ENCODE measurements around the gene HCAR2.

Gene HCAR2

DNA sequence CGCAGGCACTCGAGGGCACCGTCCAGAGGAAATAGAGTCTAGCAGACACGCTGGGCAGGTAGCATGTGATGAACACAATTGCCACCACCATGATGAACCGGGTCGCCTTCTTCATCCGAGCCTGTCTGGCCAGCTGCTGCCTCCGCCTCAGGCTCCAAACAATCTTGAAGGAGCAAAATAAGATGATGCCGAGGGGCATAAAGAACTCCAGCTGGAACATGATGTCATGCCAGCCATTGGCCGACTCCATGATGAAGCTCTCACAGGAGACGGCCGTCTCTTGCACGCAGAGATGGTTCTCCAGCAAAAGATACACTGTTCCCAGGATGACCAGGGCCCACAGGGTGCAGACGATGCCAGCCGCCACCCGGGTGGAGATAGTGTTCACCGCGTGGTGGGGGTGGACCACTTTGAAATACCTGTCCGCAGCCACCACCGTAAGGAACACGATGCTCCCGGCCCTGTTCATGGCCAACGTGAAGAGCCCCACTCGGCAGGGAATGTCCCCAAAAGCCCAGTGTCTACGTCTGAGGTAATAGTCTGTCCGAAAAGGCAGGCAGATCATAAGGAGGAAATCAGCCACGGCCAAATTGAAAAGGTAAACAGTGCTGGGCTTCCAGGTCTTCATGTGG, 26.5 kb upstream of the HCAR2 start:
- no peaks in the 10 kb centered on the region for H3K36me3 ChIP-seq
- H3K27me3 ChIP-seq, result no peaks in the 10 kb centered on the region

DNA sequence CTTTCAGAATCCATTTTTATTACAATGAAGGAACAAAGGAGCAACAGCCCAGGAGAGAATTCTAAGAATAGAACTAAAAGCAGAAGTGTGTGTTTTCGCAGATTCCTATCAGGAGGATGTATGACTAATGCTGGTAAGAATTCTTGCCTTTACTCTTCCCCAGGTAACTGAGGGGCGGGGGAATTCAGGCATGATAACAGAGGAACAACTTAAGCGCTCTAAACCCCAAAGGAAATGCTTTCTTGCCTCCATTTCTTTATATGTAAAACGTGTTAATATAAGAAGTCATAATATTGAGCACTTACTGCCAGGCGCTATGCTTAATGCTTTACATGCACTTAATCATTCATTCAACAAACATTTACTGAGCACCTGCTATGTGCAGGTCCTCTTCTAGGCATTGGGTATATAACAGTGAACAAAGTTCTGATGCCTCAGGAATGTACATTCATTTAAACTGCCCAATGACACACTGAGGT, 23.0 kb upstream of the HCAR2 start:
- DNase-seq, result no peak
- no peaks in the 10 kb centered on the region for H3K9me3 ChIP-seq
- no peak overlapping the region for H3K4me3 ChIP-seq (ENCODE audit: low read depth, low read length)

More for the DNA sequence above, 26.5 kb upstream of the HCAR2 start:
- H3K9me3 ChIP-seq, result no peaks in the 10 kb centered on the region
- TF ChIP-seq, protein P1, sequence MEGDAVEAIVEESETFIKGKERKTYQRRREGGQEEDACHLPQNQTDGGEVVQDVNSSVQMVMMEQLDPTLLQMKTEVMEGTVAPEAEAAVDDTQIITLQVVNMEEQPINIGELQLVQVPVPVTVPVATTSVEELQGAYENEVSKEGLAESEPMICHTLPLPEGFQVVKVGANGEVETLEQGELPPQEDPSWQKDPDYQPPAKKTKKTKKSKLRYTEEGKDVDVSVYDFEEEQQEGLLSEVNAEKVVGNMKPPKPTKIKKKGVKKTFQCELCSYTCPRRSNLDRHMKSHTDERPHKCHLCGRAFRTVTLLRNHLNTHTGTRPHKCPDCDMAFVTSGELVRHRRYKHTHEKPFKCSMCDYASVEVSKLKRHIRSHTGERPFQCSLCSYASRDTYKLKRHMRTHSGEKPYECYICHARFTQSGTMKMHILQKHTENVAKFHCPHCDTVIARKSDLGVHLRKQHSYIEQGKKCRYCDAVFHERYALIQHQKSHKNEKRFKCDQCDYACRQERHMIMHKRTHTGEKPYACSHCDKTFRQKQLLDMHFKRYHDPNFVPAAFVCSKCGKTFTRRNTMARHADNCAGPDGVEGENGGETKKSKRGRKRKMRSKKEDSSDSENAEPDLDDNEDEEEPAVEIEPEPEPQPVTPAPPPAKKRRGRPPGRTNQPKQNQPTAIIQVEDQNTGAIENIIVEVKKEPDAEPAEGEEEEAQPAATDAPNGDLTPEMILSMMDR (IDR thresholded peaks at IDR 0.05; ENCODE audit: low read depth, low read length), result no peak
- H3K4me3 ChIP-seq (ENCODE audit: low read depth, low read length), result no peak overlapping the region
- peaks cover 2% of the 10 kb centered on the region; the same call in 1 of the 2 replicates for H3K4me1 ChIP-seq
- no peak for DNase-seq

DNA sequence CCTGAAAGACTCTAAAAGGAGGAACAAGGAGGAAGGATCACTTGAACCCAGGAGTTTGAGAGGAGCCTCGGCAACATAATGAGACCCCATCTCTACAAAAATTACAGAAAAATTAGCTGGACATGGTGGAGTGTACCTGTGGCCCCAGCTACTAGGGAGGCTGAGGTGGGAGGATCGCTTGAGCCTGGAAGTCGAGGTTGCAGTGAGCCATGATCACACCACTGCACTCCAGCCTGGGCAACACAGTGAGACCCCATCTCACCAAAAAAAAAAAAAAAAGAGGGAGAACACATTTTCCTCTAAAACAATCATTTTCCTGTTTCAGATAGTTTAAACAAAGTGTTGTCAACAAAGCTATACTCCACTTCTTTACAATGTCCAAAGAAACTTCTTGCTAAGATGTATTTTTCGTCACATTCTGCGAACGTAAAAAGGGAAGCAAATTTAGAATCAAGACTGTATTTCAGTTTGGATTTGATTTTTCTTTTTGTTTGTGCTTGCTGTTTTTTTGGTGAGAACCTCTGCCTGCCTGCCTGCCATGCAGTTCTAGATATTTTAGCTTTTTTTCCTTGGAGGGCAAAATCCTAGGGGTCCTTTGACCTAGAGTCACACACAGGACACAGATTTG, 22.4 kb upstream of the HCAR2 start:
- Histone ChIP-seq H3K27me3 (no peaks in the 10 kb centered on the region), H3K4me3 (ENCODE audit: low read depth, low read length) (no peak overlapping the region), H3K9me3 (no peaks in the 10 kb centered on the region), H3K4me1 (peaks cover 2% of the 10 kb centered on the region; the same call in 1 of the 2 replicates), H3K36me3 (no peaks in the 10 kb centered on the region)
- no peak for DNase-seq
- TF ChIP-seq, protein P1 (IDR thresholded peaks at IDR 0.05; ENCODE audit: low read depth, low read length), result no peak

More for the DNA sequence above, 23.0 kb upstream of the HCAR2 start:
- Histone ChIP-seq H3K4me1 (peaks cover 2% of the 10 kb centered on the region; the same call in 1 of the 2 replicates), H3K27me3 (no peaks in the 10 kb centered on the region), H3K36me3 (no peaks in the 10 kb centered on the region)
- TF ChIP-seq, protein P1 (IDR thresholded peaks at IDR 0.05; ENCODE audit: low read depth, low read length), result no peak

DNA sequence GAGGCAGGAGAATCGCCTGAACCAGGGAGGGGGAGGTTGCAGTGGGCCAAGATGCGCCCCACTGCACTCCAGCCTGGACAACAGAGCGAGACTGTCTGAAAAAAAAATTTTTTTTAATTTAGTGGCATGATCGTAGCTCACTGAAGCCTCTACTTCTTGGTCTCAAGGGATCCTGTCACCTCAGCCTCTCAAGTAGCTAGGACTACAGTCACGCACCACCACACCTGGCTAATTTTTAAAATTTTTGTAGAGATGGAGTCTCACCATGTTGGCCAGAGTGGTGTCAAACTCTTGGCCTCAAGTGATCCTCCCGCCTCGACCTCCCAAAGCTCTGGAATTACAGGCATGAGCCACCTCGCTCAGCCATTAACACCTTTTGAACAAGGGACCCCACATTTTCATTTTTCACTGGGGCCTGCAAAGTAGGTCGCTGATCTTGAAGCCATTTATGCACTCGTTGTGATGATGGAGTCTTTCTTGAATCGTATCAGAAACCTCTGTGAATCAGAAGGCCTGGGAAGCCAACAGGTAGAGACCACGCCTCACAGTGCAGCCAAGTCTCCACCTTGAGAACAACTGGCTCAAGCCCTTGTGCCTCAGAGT, 21.6 kb upstream of the HCAR2 start:
- Histone ChIP-seq H3K27me3 (no peaks in the 10 kb centered on the region), H3K9me3 (no peaks in the 10 kb centered on the region), H3K4me1 (peaks cover 2% of the 10 kb centered on the region; the same call in 1 of the 2 replicates), H3K36me3 (no peaks in the 10 kb centered on the region), H3K4me3 (ENCODE audit: low read depth, low read length) (no peak overlapping the region)
- TF ChIP-seq, protein P1 (IDR thresholded peaks at IDR 0.05; ENCODE audit: low read depth, low read length), result no peak
- DNase-seq, result no peak

DNA sequence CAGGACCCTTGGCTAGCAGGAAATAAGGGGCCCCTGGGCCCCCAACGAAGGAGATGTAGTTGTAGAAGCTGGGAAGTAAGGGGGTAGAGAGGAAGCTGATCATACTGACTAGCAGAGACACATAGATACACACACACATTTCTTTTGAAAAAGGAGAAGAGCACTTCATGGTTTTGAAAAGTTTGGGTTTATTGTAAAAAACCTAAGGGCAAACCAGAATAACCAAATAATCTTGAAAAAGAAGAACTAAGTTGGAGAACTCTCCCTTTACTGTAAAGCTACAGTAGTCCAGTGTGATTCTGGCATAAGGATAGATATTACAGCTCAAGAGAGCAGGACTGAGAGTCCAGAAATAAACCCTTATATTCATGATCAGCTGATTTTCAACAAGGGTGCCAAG, 19.2 kb upstream of the HCAR2 start:
- TF ChIP-seq, protein P1 (IDR thresholded peaks at IDR 0.05; ENCODE audit: low read depth, low read length), result no peak
- Histone ChIP-seq H3K27me3 (no peaks in the 10 kb centered on the region), H3K9me3 (no peaks in the 10 kb centered on the region), H3K36me3 (no peaks in the 10 kb centered on the region), H3K4me3 (ENCODE audit: low read depth, low read length) (no peak overlapping the region), H3K4me1 (no peaks in the 10 kb centered on the region)
- DNase-seq, result no peak

Measured in BE2C (cell line).